Measurements from ENCODE around the gene OSTM1. TPM values are rescaled to one million over a fixed set of nuclear protein-coding genes. Genes with fewer than 3 reads are reported as not detected.

Gene OSTM1
- total and polyA plus RNA-seq, 2 of the 8 experiments (the other 6 are each of a cell fraction or from before 2014, with no cell fraction given): 17.7 to 26.1 TPM

- Histone ChIP-seq H4K5ac (ENCODE audit: insufficient read length, low read depth, low read length) (no peak overlapping the region), H2BK12ac (ENCODE audit: low read depth, low read length) (no peak overlapping the region), H2BK5ac (ENCODE audit: low read depth, low read length) (no peak overlapping the region), H3K14ac (ENCODE audit: insufficient read length) (no peak overlapping the region), H3K27me3 (replicated peaks in 1 of 4; ENCODE audit: control insufficient read depth in 3 of 4, extremely low read depth in 1 of 4, insufficient read depth in 3 of 4, low read length in 3 of 4) (no peaks in the 10 kb centered on the region), H3K79me1 (ENCODE audit: low read depth, low read length) (no peaks in the 10 kb centered on the region), H3K23ac (ENCODE audit: insufficient read length) (no peak overlapping the region), H2AK5ac (ENCODE audit: low read depth, low read length) (no peak overlapping the region), H4K20me1 (replicated peaks in 1 of 2; ENCODE audit: control insufficient read depth in 1 of 2, insufficient read depth in 2 of 2, low read length in 2 of 2) (no peaks in the 10 kb centered on the region), H2BK20ac (ENCODE audit: low read length) (no peak overlapping the region), H3K9ac (replicated peaks in 1 of 4; ENCODE audit: extremely low read depth in 1 of 4, low read depth in 3 of 4, low read length in 3 of 4) (no peak overlapping the region), H2BK15ac (ENCODE audit: low read length) (no peak overlapping the region), H3K36me3 (ENCODE audit: control insufficient read depth in 2 of 4, insufficient read depth in 4 of 4, low read length in 3 of 4) (no peaks in the 10 kb centered on the region), H3K79me2 (ENCODE audit: control insufficient read depth in 1 of 2, insufficient read depth in 2 of 2, low read length in 2 of 2) (no peaks in the 10 kb centered on the region), H3K18ac (ENCODE audit: extremely low read depth, low read length) (no peak overlapping the region), H3K4me1 (replicated peaks in 1 of 4; ENCODE audit: control insufficient read depth in 3 of 4, insufficient read depth in 4 of 4, low read length in 3 of 4) (no peaks in the 10 kb centered on the region), H2AFZ (ENCODE audit: low read length) (no peak overlapping the region), H3K4me3 (ENCODE audit: extremely low read depth in 1 of 4, insufficient read depth in 2 of 4, low read depth in 3 of 4, low read length in 4 of 4) (no peak overlapping the region), H3K23me2 (ENCODE audit: low read depth, low read length) (no peaks in the 10 kb centered on the region), H4K8ac (ENCODE audit: extremely low read depth, insufficient read depth, low read length) (no peak overlapping the region), H3K9me3 (ENCODE audit: insufficient read depth in 2 of 2, low read depth in 1 of 2, low read length in 1 of 2) (no peaks in the 10 kb centered on the region), H3K4ac (replicated peaks; ENCODE audit: insufficient read length, low read depth, low read length) (no peak overlapping the region), H3K56ac (replicated peaks; ENCODE audit: insufficient read length, low read depth, low read length) (no peak overlapping the region), H4K91ac (replicated peaks; ENCODE audit: insufficient read length, low read length) (no peak overlapping the region), H3K27ac (ENCODE audit: low read depth, low read length) (no peak overlapping the region), H2BK120ac (replicated peaks; ENCODE audit: low read depth, low read length) (no peak overlapping the region), H3K4me2 (ENCODE audit: insufficient read depth in 1 of 2, low read depth in 2 of 2, low read length in 2 of 2) (no peak overlapping the region)
- CTCF ChIA-PET (ENCODE audit: partially characterized antibody): no interaction called here
- POLR2A ChIA-PET (ENCODE audit: partially characterized antibody): no interaction called here
- WGBS, 2 experiments (ENCODE audit: extremely low coverage in 1 of 2, insufficient coverage in 1 of 2, insufficient read length in 1 of 2, insufficient replicate concordance in 2 of 2, low coverage in 1 of 2, low lambda C conversion rate in 2 of 2, missing lambda C conversion rate in 1 of 2): 94% methylated on average over 4 of the region's 4 CpGs; no CpG with 5 or more reads in 1 of the 2 experiments
- TF ChIP-seq CEBPB (IDR thresholded peaks at IDR 0.05; ENCODE audit: low read depth, low read length) (no peak), SP1 (IDR thresholded peaks at IDR 0.05; ENCODE audit: low read depth, low read length) (no peak), ZNF274 (IDR thresholded peaks at IDR 0.05; ENCODE audit: borderline replicate concordance, extremely low read depth, low read length) (no peak), EGR1 (IDR thresholded peaks at IDR 0.05; ENCODE audit: borderline replicate concordance, low read depth, low read length) (no peak), YY1 (IDR thresholded peaks at IDR 0.05; ENCODE audit: low read depth, low read length) (no peak), KDM1A (IDR thresholded peaks at IDR 0.05; ENCODE audit: borderline replicate concordance, low read length) (no peak), SUZ12 (IDR thresholded peaks at IDR 0.05; ENCODE audit: low read length) (no peak), BCL11A (IDR thresholded peaks at IDR 0.05; ENCODE audit: low read depth in 2 of 2, low read length in 2 of 2) (no peak), SP2 (IDR thresholded peaks at IDR 0.05; ENCODE audit: low read length) (no peak)
- no peak for DNase-seq (ENCODE audit: low read depth in 1 of 2, low spot score in 2 of 2)
- FAIRE-seq: no peak
Measured at GRCh38 chr6:108093781-108094300, 19.3 kb upstream of the OSTM1 start.
